Limb (tissue), 2 donors: Measurements from ENCODE around the gene SAXO1.

Experiments
- DNase-seq, 2 donors: peaks; one replicate each; pipeline ENCODE4 v3.0.0-alpha.2; 2016; ENCODE audit errors: extremely low spot score in 2 of 2

Gene SAXO1

DNA sequence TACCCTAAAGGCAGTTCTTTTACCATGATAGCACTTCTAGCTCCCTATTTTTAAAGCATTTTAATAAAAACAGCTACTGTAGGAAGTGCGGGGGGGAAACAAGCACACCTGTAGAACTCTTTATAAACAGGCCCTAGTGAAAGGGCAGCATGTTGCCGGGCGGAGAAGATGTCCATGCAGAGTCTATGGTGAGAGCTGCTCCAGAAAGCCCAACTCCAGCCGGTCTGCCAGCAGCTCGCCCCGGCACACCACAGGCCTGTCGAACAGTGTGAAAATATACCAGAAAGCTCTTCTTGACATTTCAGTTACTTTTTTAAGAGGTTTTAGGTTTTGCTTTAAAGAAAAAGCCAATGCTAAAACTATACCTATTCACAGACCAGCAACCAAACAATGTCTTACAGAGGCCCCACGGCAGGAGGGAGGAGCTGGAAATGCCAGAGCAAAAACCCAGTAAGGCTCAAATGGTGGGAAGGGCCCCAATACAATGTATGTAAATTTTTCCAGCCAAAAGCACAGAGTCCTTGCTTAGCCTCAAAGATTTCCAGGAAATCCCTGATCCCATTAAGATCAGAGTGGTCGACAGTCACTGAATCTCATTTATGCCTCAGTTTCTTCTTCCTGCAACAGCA, 121.2 kb downstream of the SAXO1 start:
- DNase-seq, result no peak

DNA sequence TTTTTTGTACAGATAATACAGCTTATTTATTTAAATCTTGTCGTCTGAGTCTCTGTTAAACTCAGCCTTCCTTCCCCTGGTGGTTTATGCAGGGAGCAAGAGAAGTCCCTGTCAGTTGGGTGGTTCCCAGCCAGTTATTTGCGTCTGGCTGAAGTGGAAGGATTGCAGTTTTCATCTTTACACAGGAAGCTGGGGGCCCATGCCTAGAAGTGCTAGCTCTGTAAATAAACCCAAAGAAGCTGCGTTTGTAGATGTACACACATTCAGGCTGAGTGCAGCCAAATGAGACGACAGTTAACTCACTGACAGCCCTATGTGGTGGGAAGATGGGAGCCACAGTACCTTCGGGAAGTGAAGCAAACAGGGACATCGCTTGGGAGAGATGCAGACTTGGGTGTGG, 122.1 kb downstream of the SAXO1 start:
- no peak for DNase-seq

DNA sequence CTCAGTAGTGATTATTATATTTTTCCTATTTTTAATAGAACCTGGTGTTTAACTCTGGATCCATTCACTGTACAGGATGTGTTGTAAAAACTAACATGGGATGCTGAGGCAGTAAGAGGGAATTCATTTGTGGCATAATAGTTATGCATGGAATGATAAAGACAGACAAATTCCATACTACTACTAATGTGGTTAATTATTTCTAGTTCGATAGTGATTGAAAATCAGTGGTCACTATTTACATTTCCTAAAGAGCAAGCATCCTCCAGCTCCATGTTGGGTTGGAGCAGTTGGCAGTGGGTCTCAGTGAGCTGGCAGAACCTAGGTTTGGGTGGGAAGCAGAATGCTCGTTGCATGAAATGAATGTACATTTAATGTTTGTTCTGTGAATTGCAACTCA, 122.6 kb downstream of the SAXO1 start:
- no peak for DNase-seq

DNA sequence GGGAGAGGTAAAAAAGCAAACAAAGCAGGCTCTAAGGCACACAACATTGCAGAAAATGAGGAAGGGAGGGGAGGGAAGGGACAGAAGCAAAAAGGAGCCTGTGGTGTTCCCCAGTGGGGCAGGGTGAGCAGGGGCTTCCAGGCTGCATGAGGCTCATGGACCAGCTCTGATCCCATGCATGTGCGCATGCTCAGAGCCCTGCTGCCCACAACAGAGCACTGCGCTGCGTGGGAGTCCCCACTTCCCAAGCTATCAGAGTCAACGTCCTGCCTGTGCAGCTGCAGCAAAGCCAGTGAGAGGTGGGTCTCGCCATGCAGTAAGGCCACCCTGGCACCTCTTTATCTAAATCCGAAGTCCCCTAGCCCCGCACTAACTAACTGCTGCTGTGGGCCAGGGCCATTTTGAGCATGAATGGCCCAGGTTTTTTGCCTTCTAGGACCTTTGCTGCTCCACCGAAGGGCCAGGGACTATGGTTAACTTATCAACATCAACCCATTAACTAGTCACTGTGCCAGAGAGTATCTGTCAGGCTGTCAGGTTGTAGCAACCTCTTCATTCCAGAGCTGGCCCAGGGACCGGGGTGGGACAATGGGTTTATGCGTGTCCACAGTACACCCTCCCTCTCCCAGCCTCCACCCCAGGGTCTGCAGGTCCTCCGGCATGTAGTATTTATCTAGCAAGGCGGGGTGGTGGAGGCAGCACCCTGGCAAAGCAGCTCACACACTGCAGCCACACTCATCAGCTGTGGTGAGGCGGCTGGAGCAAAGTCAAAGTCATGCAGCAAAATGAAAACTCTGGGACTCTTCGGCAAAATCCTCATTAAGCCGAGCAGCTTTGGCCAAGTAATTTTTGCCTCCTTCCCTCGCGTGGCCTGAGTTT, 123.6 kb downstream of the SAXO1 start:
- DNase-seq, result no peak

DNA sequence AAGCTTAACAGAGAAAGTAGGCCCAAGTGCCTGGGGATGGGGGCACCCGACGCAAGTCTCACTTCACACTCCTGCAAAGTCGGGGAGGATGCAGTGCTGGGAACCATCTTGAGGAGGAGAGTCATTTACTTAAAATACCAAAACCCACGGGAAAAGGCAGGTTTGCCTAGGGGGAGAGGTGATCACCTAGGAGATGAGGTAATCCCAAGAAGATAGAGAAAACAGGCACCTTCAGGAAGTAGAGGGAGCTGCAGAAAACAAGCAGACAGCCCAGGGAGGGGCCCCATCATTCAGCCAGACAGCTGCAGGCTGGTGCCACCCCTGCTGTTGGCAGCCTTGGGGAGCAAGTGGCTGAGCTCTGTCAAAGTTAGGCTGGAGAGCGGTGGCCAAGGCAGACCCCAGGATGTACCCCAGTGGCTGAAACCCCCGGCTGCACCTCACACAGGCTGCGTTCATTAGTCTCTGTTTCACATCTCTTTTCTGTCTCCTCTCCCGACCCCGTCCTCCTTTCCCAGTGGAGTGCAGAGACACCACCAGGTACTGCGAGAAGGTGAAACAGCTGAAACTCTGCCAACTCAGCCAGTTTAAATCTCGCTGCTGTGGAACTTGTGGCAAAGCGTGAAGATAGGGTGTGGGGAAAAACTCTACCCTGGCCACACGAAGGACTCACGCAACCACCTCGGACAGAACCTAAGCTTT, 124.9 kb downstream of the SAXO1 start:
- no peak for DNase-seq

DNA sequence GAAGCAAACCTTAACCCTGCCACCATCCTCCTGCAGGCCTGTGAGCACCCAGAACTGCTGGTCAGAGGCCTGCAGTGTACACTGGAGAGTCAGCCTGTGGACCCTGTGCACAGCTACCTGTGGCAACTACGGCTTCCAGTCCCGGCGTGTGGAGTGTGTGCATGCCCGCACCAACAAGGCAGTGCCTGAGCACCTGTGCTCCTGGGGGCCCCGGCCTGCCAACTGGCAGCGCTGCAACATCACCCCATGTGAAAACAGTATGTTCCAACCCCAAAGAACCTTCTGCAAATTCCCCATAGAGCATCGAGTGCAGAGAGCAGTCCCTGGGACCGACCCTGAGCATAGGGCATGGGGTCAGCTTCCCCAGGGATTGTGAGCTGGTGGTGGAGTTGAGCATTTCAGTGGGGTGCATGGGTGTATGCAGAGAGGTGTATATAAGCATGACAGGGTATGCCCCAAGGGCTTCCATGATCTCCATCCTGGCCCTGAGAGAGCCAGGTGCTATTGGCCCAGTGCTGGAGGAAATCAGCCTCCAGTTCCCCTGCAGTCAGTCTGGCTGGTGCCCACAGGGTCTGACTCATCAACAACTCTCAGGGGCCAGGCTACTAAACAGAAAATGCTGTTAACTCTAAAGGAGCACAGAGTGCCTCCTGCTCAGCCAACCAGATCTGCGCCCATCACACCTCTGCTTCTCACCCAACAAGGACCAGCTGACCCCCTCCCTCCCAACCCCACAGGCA, 126.2 kb downstream of the SAXO1 start:
- no peak for DNase-seq

DNA sequence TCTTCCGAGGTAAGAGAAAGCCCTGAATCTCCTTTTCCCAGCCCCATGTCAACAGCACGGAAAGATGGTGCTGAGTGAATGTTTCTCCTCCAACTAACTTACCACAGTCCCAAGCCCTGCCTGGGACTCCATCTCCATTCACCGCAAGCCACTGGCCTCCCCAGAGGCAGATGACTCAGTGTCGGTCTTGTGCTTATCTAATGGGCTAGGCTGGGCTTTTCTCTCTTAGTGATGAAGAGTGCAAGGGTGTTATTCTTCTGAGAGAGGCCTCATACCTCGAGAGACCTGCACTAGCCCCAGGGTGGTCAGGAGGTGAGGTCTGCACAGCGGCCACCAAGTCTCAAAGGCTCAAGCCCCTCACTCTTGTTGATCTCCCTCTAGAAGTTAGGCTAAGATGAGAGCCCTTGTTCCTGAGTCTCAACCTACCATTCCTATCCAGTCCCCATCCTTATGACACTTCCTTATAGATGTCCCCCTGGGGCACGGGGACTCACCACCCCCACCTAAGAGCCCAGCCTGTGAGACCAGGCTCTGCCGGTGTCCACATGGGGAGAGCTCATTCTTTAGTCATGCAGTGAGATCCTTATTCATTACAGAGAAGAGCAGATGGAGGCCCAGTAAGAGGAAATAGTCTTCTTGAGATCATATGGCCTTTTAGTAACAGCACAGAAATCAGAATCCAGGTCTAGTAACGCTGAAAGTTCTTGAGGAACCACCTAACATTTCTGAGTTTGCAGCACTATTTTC, 127.0 kb downstream of the SAXO1 start:
- no peak for DNase-seq

DNA sequence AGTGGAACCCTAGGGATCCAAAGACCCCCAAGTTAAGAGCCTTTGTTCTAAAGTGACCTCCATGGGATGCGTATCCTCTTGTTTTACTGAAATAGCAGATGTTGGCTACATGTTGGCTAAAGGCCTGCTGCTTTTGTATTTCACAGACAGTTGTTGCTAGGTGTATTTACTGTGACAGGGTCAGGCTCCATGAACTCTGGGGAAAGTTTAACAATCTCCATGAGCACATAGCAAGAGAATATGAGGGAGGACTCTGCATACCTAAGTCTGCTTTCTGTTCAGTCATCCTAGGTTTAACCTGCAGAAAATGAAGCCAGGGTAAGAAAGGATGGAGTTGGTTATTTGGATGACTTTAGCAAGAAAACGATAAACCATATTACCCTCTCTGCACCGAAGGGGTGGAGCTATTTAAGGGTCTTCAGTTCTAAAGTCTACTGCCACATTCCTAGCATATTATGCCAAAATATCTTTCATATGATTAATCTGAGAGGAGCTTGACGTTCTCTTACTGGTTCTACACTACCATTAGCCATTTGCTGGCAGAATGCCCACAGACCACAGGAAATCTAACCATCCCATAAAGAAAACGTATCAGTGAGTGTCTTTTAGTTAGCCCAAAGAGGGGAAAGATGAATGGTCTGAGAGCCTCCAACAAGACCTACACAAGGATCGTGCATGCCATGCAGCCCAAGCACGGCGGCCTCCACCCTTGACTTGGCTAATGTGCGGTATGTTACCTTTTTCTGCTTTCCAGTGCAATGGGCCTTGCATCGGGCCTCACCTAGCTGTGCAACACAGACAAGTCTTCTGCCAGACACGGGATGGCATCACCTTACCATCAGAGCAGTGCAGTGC, 127.8 kb downstream of the SAXO1 start:
- no peak for DNase-seq

DNA sequence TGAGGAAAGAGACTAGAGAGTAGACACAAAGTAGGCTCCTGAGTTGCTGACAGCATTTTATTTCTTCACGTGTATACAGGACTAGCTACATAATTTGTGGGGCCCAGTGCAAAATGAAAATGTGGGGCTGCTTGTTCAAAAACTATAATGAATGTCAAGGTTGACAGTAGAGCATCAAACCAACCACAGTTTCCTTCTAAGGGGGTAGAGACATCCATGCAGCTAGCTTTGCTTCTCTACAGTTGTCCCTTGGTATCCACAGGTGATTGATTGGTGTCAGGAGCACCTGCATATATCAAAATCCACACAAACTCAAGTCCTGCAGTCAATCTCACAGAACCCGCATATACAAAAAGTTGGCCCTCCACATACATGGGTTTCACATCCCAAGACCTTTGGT, 129.6 kb downstream of the SAXO1 start:
- DNase-seq, result no peak

DNA sequence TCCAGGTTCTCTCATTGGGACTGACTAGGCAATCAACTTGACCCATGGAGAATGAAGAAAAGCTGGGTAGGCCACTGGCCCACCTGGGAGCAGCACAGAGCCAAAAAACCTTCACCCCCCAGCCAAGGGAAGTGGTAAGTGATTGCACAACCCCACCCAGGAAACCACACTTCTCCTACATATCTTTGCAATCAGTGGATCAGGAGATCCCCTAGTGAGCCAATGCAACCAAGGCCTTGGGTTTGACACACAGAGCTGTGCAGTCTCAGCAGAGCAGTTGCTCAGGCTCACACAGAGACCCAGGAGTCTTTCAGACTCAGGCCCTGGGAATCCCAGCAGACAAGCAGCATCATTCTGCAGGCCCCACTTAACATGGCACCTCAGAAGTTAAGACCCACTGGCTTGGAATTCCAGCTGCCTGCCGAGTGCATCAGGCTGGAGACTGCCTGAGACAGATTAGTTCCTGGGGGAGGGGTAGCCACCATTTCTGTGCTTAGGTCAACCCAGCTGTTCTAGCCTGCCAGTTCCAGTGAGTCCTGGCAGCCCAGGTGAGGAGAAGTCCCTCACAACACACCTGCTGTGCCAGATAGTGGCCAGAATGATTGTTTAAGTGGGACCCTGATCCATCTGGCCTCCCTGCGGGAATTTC, 136.4 kb downstream of the SAXO1 start:
- no peak for DNase-seq

DNA sequence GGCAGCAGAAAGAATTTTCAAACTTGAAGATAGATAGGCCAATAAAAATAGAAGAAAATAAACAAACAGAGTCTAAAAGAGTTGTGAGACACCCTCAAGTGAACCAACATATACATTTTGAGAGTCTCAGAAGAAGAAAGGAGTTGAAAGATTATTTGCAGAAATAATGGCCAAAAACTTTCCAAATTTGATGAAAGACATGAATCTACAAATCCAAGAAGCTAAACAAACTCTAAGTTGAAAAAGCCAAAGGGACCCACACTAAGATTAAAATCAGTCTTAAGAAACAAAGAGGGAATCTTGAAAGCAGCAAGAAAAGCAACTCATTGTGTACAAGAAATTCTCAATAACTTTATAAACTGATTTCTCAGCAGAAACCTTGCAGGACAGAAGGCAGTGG, 137.0 kb downstream of the SAXO1 start:
- no peak for DNase-seq

DNA sequence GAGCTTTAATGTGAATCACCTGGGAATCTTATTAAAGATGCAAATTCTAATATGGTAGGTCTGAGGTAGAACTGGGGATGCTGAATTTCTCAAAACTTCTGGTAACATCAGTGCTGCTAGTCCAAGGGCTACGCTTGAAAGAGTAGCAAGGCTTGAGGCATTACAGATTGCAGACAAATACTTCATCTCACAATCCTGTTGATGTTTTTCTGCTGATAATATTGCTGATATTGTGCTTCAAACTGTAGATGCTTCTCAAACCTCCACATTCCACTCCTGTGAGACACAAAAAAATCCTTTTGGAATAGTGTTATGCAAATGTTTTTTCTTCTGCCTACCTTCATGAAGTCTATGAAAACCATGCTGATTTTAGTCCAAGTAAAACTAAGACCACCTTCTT, 139.5 kb downstream of the SAXO1 start:
- no peak for DNase-seq

DNA sequence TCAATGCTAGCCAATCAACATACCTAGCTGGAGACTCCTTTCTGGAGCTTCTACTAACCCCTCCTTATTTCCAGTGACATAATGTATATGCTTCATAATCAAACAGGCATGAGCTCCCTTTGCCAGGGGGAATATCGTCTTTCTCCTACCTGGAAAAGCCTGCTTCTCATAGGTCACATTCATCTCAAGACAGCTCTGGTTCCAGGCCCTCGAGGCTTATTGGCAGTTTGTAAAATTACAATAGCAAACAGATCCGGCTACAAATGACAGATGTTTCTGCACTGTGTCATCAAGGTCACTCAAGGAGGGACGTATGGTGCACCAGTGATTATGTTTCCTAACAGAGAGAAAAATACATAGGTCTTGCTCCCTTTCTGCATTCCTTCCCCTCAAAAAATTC, 140.0 kb downstream of the SAXO1 start:
- DNase-seq, result no peak

DNA sequence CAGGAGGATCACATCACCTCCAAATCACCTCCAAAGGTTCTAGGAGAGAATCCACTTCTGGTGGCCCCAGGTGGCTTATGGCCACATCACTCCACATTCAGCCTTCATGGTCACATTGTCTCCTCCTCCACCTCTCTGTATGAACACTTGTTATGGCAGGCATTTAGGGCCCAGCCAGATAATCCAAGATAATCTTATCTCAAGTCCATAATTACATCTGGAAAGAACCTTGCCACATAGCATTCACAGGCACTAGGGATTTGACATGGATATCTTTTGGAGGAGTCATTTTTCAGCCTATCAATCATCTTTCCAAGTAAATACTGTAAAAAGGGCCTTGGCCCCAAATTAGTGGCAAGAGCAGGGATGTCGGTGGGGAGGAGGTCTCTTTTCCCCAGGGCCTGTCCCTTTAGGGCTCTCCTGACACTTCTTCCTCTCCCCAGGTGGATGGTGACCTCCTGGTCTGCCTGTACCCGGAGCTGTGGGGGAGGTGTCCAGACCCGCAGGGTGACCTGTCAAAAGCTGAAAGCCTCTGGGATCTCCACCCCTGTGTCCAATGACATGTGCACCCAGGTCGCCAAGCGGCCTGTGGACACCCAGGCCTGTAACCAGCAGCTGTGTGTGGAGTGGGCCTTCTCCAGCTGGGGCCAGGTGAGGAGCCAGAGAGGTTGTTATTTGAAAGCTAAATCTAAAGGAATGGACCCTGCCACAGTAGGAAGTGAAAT, 140.9 kb downstream of the SAXO1 start:
- DNase-seq, result no peak

DNA sequence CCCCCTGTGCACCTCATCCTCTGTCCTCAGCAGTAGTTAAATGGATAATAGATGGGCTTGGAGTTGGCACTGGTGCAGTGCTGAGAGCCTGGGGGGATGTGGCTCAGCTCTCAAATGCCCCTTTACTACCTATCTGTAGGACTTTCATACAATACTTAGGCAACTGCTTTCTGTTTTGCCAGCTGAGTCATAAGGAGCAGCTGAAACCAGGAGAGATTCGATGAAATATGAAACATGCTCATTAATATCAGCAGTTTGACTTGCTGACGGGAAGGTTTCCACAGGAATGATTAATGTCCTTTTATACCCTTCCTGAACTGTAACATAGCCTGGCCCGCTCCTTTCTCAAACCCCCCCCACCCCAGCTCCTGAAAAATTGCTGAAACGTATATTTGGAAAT, 142.6 kb downstream of the SAXO1 start:
- DNase-seq, result peak in 1 of 2 donors; percentile 36

DNA sequence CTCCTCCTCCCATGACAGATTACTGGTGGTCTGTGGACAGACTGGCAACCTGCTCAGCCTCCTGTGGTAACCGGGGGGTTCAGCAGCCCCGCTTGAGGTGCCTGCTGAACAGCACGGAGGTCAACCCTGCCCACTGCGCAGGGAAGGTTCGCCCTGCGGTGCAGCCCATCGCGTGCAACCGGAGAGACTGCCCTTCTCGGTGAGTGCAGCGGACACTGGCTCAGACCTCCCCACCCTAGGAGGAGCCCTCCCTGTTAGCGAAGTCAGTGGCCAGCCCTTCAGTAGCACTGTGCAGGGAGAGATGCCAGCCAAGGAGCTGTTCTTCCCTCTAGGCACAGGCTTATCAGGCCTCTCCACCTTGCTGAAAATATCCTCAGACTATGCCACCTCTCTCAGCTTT, 143.5 kb downstream of the SAXO1 start:
- no peak for DNase-seq

DNA sequence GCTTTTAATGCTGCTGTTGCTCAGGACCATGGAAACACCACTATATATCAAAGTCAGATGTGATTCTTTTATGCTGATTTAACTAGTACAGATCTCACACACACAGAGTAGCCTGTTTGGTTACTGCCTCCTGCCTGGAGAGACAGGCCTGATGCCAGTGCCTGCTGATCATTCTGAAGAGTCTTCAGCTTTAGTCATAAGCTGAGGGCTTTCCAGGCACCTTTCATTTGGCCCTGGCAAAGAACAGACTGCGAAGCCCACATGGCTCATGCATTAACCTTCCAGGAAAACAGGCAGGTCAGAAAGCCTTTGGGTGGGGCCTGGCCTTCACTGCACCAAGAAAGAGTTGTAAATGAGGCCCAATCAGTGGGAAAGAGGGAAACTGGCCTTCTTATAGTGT, 144.7 kb downstream of the SAXO1 start:
- DNase-seq, result no peak

DNA sequence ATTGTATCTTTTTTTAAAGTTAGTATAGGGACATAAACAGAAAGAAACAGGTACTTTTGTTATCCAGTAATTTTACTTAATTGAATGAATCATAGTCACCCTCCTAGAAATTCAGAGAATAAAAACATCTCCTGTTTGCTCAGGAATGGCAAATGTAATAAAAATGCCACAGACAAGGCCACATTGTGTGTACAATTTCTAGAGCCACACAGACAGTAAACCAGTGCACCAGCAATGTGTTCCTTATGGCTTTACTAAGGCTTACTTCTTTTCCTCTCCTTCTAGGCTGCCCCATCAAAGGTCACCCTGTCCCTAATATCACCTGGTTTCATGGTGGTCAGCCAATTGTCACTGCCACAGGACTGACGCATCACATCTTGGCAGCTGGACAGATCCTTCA, 145.5 kb downstream of the SAXO1 start:
- DNase-seq, result no peak

DNA sequence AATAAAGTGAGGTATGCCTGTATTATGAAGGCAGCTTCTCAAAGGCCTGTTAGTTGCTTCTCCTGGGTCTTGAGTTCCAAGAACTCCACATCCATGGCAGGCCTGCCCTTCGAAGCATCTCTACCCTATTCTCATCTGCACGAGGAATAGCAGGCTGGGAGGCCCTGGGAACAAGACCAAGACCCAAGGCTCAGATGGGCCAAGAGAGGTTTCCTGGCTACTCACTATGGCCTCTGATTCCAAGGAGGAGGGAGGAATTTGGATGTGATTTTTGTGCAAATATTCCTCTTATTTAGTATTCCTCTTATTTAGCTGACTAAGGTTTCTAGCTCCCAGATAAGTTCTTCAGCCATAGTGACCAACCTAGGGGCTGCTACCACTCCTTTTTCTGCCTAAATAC, 151.3 kb downstream of the SAXO1 start:
- no peak for DNase-seq
